Mucosa of gallbladder (tissue), 1 donor: Measurements from ENCODE around the gene CACNA1B. TPM values are rescaled to one million over a fixed set of nuclear protein-coding genes. Genes with fewer than 3 reads are reported as not detected.

Source experiments
- DNase-seq: peaks from one replicate; pipeline ENCODE4 v3.0.0-alpha.2; 2020; ENCODE audit warnings: low spot score
- total RNA-seq: library from RNA; stranded (reverse); gene quantifications from one replicate; pipeline ENCODE4 v1.2.1, GENCODE V29; 2021
- donor health status: DM: no; HTN: no; CAD: no.

CACNA1B gene
- total RNA-seq, 1 donor from 2014 or later: 0.43 TPM

- DNase-seq: no peak
Measured at GRCh38 chr9:138040446-138041430, 163.2 kb downstream of the CACNA1B start.

GRCh38 chr9:138042146-138042545, 164.6 kb downstream of the CACNA1B start:
- no peak for DNase-seq

- no peak for DNase-seq
Measured at GRCh38 chr9:138042640-138043039, 165.1 kb downstream of the CACNA1B start.

- no peak for DNase-seq
Measured at GRCh38 chr9:138043061-138043410, 165.5 kb downstream of the CACNA1B start.

GRCh38 chr9:138043411-138044345, 166.1 kb downstream of the CACNA1B start:
- no peak for DNase-seq

- no peak for DNase-seq
Measured at GRCh38 chr9:138044485-138045383, 167.2 kb downstream of the CACNA1B start.

- DNase-seq: no peak
Measured at GRCh38 chr9:138045541-138046490, 168.2 kb downstream of the CACNA1B start.

GRCh38 chr9:138046641-138047301, 169.2 kb downstream of the CACNA1B start:
- no peak for DNase-seq

GRCh38 chr9:138047469-138048040, 170.0 kb downstream of the CACNA1B start:
- no peak for DNase-seq

GRCh38 chr9:138048184-138048583, 170.6 kb downstream of the CACNA1B start:
- no peak for DNase-seq

- no peak for DNase-seq
Measured at GRCh38 chr9:138049085-138049778, 171.7 kb downstream of the CACNA1B start.

GRCh38 chr9:138049779-138050471, 172.3 kb downstream of the CACNA1B start:
- no peak for DNase-seq

- no peak for DNase-seq
Measured at GRCh38 chr9:138050472-138051330, 173.1 kb downstream of the CACNA1B start.

- DNase-seq: no peak
Measured at GRCh38 chr9:138051586-138052321, 174.2 kb downstream of the CACNA1B start.

GRCh38 chr9:138052322-138052615, 174.7 kb downstream of the CACNA1B start:
- no peak for DNase-seq

GRCh38 chr9:138052635-138053320, 175.2 kb downstream of the CACNA1B start:
- DNase-seq: no peak
